Islet precursor cell (in vitro differentiated cells): ENCODE data around the gene ITGAX.

Source experiments
- DNase-seq: peaks from one replicate; pipeline ENCODE4 v3.0.0-alpha.2; 2018

The ITGAX gene

DNA sequence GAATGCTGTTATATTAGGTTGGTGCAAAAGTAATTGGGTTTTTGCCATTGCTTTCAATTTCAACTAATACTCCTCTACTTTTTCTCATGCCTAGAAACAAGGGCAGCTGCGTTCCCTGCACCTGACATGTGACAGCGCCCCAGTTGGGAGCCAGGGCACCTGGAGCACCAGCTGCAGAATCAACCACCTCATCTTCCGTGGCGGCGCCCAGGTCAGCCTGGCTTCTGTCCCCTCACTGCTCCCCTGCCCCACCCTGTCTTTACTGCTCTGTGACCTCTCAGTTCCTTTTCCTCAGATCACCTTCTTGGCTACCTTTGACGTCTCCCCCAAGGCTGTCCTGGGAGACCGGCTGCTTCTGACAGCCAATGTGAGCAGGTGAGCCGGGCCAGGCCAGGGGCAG is 21.7 kb downstream of the ITGAX start:
- no peak for DNase-seq

DNA sequence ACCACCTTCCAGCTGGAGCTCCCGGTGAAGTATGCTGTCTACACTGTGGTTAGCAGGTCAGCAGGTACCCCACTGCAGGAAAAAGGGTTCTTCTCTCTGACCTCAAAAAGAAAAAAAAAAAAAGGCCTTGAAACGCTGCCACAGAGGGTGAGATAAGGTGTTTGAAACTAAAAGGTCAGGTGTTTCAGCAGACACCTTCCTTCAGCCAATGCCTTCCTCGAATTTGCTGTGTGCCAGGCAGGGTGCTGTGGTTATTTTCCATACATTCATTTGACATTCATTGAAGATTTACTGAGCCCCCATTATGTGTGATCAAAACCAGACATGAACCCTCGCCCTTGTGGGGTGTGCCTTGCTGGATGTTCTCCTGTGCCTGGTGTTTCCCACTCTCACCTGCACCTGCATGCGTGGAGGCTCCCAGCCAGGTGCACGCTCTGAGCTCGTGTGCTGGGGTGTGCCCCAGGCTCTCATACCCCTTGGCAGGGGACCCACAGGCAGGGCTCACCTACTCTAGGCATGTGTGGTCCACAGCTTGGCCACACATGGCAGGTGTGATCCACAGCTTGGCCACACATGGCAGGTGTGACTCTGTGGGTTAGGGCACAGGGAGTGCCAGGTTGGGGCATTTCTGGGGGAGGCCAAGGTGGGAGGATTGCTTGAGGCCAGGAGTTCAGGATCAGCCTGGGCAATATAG is 22.4 kb downstream of the ITGAX start:
- no peak for DNase-seq

DNA sequence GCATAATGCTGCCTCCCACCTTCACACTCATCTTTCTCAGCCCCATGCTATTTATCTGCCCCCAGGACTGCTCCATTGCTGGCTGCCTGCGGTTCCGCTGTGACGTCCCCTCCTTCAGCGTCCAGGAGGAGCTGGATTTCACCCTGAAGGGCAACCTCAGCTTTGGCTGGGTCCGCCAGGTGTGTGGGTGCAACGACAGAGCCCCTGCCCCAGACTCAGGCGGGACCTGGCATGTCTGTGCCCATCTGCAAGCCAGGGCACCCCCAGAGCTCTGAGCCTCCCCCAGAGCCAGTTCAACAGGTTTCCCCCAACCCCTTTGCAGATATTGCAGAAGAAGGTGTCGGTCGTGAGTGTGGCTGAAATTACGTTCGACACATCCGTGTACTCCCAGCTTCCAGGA is 25.2 kb downstream of the ITGAX start:
- no peak for DNase-seq

DNA sequence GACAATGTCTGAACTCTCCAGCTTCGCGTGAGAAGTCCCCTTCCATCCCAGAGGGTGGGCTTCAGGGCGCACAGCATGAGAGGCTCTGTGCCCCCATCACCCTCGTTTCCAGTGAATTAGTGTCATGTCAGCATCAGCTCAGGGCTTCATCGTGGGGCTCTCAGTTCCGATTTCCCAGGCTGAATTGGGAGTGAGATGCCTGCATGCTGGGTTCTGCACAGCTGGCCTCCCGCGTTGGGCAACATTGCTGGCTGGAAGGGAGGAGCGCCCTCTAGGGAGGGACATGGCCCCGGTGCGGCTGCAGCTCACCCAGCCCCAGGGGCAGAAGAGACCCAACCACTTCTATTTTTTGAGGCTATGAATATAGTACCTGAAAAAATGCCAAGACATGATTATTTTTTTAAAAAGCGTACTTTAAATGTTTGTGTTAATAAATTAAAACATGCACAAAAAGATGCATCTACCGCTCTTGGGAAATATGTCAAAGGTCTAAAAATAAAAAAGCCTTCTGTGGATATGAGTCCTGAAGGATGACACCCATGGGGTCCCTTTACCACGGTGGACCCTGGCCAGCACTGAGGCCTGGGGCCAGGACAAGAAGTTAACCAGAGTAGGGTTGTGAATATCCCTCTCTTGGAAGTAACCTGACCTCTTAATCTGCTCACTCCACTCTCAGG is 27.6 kb downstream of the ITGAX start:
- DNase-seq, result peak; percentile 81

DNA sequence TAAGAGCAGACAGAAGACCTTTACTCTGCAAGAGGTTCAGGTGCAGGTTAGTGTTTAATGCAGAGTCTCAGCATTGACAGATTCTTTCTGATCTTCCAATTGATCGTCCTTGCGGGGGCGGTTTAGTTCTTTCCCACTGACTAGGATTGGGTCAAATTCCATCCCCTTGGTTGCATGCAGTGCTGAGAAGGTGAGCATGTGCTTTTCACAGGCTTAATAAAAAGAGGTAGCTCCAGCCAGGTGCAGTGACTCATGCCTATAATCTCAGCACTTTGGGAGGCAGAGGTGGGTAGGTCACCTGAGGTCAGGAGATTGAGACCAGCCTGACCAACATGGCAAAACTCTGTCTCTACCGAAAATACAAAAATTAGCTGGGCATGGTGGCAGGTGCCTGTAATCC is 30.7 kb downstream of the ITGAX start:
- peak; percentile 64 for DNase-seq

DNA sequence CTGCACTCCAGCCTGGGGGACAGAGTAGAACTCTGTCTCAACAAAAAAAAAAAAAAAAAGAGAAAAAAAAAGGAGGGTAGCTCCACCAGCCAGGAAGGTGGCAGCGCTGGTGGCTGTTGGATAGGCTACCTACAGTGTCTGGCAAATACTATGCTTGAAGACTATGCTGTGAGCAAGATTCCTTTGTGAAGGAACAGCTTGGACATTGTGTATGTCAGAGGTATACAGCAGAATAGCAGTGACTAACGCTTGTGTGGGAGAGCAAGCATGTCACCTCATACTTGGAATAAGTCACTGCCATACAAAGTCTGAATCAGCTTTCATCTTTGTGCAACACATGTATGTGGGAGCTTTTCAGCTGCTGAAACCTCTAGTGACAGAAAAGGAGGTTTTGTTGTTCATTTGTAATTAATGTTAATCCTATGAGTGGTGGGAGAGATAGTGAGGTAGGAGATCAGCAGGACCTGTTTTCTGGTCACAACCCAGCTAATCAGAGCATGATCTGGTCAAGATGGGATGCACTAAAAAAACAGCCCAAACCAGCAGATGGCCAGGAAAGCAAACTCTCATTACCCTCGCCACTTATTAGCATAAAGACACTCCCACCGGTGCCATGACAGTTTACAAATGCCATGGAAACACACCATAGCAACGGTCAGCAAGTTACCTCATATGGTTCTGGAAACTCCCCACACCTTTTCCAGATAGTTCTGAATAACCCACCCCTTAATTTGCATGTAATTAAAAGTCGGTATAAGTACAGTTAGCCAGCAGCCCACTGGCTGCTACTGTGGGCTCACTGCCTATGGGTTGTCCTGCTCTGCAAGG is 31.4 kb downstream of the ITGAX start:
- DNase-seq, result no peak

DNA sequence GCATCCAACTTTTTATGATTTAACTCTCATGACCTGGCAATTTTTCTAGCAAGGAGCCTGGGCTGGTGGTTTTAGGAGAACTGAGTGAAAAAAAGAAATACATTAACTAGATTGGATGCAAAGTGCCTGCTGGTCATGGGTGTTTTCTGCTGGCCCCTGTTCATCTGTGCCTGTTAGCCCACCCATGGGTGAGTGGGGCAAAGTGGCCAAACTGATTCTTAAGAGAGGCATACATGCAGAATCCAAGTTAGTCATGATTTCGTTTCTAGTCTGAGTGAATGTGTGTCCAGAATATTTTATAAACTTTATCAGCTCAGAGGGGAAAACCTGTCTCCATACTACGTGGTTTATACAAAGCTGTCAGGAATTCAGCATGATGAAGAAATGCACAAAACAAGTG is 33.6 kb downstream of the ITGAX start:
- DNase-seq, result no peak

DNA sequence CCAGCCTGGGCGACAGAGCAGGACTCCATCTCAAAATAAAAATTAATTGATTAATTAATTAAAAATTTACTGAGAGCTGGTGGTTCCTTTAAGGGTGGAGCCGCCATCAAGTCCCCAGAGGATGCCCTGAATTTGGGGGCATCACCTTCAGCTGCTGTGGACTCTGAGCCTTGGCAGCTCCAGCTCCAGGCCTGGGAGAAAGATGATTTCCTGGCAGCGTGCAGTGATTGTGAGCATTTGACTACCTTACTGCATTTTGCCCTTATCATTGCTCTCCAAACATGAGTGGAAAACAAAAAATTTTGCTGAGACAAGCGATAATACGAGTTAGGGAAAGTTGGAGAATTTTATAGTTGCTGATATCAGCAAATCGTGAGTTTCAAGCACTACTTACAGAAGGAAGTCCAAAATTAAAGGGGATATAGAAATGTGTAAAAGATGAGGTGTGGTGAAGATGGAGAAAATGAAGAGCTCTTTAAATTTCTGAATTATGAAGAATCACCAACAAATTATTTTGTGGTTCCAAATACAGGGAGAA is 35.6 kb downstream of the ITGAX start:
- DNase-seq, result no peak

DNA sequence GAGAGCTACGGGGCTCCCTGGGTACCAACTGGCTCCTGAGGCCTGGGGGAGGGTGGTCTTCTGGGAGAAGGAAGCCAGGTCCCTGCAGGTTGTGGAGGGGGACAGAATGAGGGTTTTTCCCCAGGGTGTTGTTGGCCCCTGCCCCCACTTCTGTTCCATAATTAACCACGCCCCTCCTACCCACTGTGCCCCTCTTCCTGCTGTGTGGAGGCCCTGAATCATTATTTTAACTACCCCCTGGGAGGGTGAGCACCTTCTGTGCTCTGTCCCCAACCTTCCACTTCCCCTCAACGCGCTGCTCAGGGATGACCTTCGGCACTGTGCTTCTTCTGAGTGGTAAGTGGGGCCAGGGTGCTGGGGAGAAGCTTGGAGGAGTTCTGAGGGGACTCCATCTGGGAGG is 38.1 kb downstream of the ITGAX start, which contains the start of gene ITGAD:
ITGAD (plus strand) TSS at position 280 of the 400 bp plus-strand sequence; CDS start at position 306, 26 bp downstream.
- no peak for DNase-seq

DNA sequence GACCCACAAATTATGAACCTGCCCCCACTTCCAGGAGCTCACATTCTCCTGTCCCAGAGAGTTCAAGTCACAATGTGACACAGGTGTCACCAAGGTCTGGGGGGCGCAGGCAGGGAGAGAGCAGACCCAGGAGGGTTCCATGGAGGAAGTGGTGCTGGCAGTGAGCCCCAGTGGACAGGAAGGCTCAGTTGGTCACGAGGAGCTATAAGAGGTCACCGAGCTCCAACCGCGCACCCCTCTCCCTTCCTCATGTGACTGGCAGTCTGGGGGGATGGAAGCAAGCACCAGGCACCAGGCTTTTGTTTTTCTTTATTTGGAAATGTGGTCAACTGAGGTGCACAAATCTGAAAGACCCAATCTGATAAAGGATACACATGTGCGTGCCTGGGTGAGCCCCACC is 40.7 kb downstream of the ITGAX start:
- DNase-seq, result no peak

DNA sequence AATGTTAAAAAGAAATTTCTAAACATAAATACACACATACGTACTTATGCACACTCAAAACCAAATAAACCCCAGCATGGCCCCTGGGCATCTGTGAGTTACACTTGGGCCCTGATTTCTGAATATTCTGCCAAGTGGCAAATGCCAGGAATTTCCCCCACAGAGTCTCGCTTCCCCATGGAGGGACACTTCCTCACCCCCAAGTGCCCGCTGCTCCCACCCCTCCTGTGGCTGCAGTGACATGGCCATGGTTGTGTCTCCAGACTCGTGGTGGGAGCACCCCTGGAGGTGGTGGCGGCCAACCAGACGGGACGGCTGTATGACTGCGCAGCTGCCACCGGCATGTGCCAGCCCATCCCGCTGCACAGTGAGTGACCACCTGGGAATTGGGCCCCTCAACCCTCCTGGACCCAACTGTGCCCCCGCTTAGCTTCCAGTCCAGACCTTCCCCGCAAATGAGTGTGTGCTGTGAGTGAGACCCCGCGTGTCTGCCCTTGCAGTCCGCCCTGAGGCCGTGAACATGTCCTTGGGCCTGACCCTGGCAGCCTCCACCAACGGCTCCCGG is 42.2 kb downstream of the ITGAX start:
- no peak for DNase-seq

DNA sequence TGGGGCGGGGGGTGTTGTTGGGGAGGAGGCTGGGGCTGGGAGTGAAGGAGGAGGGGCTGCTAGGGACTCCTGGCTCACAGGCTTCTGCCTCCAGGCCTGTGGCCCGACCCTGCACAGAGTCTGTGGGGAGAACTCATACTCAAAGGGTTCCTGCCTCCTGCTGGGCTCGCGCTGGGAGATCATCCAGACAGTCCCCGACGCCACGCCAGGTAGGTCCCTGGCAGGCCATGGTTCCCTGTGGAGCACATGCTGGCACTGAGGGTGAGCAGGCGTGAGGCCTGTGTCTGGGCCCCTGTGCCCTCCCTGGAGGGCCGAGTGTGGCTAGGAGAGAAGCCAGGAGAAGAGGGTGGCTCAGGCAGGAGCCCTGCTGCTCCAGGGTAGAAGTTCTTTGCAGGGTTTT is 42.7 kb downstream of the ITGAX start:
- DNase-seq, result no peak

DNA sequence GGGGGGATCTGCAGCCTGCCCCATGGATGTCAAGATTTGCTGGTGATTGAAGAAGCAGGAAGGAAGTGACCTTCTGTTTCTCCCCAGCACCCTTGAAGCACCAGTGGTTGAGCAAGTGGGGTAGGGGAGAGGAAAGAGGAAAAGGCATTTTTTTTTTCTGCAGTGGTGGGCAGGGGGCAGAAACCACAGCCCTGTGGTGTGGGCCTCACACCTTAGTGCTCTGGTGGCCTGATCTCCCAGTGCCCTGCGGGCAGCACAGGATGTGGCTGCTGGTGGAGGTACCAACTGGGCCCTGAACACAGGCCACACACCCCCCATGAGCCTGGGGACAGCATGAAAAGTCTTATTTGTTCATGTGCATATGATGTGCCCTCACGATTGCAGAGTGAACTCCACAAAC is 45.2 kb downstream of the ITGAX start:
- no peak for DNase-seq

DNA sequence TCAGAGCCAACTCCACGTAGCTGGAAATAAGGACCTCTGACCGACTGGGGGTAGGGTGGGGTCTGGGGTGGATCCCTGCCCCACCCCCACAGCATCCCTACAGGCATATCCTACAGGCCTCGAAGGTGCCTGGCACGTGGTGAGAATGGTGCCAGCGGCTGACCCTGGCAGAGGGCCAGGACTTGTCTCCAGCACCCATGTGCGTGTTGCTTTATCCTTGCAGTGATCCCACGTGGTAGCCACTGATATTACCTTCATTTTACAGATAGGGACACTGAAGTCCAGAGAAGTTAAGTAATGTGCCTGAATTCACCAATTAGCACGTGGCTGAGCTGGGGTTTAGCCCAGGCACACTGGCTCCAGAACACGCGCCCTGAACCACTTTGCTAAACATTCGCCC is 46.5 kb downstream of the ITGAX start:
- DNase-seq, result no peak

DNA sequence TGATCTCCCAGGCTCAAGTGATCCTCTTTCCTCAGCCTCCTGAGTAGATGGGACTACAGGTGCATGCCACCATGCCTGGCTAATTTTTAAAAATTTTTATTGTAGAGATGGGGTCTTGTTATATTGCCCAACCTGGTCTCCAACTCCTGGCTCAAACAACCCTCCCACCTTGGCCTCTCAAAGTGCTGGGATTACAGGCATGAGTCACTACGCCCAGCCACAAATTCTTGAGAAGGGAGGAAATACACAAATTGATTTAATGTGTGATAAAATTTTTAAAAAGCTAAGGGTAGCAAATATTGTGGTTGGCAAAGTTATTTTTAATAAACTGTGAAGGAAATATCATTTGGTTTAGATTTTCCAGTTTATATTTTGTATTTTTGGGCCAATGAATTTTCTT is 47.7 kb downstream of the ITGAX start:
- DNase-seq, result no peak

DNA sequence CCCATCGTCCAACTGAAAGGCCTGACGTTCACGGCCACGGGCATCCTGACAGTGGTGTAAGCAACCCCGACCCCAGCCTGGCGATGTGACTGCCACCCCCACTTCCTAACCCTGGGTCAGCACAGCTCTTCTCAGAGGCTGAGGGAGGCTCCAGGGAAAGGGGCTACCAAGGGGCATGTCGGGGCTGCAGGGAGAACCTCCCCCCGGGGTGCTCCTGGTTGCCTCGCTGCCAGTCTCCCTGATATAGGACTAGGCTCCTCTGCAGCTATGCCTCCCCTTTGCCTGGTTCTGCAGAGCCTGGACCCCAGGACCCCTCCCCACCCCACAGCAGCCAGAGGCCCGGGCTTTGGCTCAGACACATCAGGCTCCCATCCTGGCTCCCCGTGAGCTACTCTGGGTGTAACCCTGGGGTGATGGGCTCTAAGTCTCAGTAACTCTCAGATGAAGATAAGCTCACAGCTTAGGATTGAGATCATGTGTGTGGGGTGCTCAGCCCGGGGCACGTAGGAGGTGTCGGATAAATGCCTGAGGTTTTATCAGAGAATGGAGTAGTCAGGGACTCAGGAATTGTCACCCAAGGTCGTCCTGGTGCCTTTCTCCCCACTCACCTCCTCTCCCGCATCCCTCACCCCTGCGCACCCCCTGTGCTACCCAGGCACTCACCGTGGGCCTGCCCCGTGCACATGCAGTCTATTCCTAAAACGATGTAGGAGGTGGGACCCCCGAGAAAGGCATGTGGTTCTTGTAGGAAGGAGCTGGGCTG is 48.8 kb downstream of the ITGAX start:
- no peak for DNase-seq

DNA sequence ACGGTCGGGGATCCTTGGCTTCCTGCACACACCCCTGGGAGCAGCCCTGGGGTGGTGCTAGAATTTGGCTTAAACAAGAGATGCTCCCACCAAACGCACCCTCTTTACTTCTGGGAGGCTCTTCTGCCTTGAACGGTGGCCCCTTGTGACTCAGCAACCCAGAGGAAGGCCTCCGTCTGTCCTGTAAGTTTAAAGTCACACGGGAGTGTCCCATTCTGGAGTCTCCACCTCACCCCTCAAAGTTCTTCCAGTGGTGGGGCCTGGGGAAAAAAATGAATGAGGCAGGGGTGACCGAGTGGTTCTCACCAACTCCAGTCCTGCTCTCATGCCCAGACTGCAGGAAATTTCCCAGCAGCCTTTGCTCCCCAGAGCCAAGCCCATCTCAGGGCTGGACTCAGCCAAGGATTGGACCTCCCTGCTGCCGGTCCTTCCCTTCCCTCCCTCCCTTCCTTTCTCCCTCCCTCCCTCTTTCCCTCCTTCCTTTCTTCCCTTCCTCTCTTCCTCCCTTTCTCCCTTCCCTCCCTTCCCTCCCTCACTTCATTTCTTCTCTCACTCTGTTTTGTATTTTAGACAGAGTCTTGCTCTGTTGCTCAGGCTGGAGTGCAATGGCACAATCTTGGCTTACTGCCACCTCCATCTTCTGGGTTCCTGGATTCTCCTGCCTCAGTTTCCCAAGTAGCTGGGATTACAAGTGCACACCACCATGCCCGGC is 49.5 kb downstream of the ITGAX start:
- no peak for DNase-seq

DNA sequence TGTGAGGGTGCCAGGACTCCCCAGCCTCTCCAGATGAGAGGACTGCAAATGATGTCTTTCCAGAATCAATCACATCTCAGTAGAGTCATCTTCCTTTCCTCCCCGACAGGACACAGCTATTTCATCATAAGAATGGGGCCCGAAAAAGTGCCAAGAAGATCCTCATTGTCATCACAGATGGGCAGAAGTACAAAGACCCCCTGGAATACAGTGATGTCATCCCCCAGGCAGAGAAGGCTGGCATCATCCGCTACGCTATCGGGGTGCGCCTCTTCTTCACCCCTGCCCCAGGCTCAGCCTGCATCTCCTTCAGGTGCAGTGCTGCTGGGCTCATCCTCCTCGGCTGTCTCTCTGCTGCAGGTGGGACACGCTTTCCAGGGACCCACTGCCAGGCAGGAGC is 52.4 kb downstream of the ITGAX start:
- no peak for DNase-seq

DNA sequence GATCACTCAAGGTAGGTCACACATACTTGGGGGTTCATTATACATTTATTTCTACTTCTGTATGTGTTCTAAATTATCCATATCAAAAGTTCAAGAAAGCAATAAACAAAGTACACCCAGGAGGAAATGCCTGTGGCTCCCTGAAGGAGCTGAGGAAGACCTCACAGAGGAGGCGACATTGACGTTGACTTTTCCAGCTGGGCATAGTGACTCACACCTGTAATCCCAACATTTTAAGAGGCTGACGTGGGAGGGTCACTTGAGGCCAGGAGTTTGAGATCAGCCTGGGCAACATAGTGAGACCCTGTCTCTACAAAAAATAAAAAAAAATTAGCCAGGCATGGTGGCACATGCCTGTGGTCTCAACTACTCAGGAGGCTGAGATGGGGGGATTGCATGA is 54.5 kb downstream of the ITGAX start:
- DNase-seq, result no peak

DNA sequence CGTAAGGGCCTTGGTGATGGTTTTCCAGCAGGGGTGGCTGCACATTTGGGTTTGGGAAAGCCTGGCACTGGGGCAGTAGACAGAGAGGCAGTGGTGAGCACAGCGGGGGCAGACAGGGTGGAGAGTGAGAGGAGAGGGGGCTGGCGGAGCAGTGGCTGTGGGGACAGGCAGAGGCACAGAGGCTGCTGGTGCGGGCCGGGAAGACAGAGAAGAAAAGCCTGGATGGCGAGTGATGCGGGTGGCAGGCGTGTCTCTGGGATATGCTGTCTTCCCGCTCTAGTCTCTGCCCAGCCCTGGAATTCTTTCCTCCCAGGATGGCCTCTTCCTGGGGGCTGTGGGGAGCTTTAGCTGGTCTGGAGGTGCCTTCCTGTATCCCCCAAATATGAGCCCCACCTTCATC is 55.1 kb downstream of the ITGAX start:
- DNase-seq, result no peak

DNA sequence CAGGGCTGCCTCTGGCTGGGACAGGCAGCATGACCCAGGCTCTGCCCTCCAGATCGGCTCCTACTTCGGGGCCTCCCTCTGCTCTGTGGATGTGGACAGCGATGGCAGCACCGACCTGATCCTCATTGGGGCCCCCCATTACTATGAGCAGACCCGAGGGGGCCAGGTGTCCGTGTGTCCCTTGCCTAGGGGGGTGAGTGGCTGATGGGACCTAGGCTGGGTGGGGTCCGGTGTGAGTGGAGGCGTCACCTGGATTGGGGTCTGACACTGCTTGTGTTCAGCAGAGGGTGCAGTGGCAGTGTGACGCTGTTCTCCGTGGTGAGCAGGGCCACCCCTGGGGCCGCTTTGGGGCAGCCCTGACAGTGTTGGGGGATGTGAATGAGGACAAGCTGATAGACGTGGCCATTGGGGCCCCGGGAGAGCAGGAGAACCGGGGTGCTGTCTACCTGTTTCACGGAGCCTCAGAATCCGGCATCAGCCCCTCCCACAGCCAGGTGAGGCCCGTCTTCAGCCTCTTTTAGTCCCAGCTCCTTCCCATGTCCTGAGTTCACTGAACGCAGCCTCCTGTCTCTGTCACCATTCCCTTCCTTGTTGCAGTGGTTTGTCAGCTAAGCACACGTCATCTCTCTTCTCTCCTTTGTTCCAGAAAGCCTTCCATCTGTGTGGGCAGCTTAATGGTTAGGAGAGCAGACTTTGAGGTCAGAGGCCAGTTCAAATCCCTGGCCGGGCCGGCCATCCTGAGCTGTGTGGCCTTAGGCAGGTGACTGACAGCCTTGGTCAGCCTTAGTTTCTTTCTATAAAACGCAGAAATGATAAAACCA is 56.3 kb downstream of the ITGAX start:
- DNase-seq, result no peak
